ENCODE data around the gene PTPRU.

GRCh38 chr1:29247044-29247443 is 10.7 kb downstream of the PTPRU start:
- TF ChIP-seq CTCF (IDR thresholded peaks at IDR 0.05) (no peak), SIN3A (IDR thresholded peaks at IDR 0.05; ENCODE audit: borderline replicate concordance, insufficient read depth, low read depth, low read length) (no peak), POLR2AphosphoS5 (IDR thresholded peaks at IDR 0.05; ENCODE audit: low read depth, low read length) (no peak), TCF7L2 (IDR thresholded peaks at IDR 0.05; ENCODE audit: low read depth, low read length) (no peak), REST (IDR thresholded peaks at IDR 0.05; ENCODE audit: insufficient read depth in 1 of 2, low read depth in 2 of 2, low read length in 1 of 2) (no peak)
